Measurements from ENCODE around the gene BLOC1S1. TPM values are rescaled to one million over a fixed set of nuclear protein-coding genes. Genes with fewer than 3 reads are reported as not detected.

The BLOC1S1 gene
- total and polyA plus RNA-seq, 2 of the 4 experiments (the other 2 are of a cell fraction) = 128 to 285 TPM

DNA sequence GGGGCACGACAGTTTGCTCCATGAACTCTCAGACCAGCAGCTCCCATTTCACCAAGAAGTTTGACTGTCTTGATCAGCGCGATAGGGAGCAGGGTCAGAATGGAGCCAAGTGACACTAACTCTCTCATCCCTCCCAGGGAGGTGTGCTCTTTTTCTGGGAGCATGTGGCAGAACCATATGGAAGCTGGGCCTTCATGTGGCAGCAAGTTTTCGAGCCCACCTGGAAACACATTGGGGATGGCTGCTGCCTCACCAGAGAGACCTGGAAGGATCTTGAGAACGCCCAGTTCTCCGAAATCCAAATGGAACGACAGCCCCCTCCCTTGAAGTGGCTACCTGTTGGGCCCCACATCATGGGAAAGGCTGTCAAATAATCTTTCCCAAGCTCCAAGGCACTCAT lies 32.2 kb upstream of the BLOC1S1 start:
- Histone ChIP-seq H3K4me3 (ENCODE audit: insufficient read depth, low read depth, low read length) (no peak overlapping the region), H3K4me1 (ENCODE audit: control insufficient read depth, insufficient read depth, low read length) (peaks cover 2% of the 10 kb centered on the region), H4K20me1 (ENCODE audit: insufficient read depth, low read length) (no peaks in the 10 kb centered on the region), H4K5ac (ENCODE audit: low read depth, low read length) (no peak overlapping the region), H2BK15ac (ENCODE audit: low read depth, low read length) (no peak overlapping the region), H2BK20ac (ENCODE audit: low read depth, low read length) (no peak overlapping the region), H2BK5ac (ENCODE audit: low read depth, low read length, poor library complexity, severe bottlenecking) (no peak overlapping the region), H3K79me1 (ENCODE audit: low read depth in 1 of 2, low read length in 2 of 2) (no peaks in the 10 kb centered on the region), H4K91ac (ENCODE audit: insufficient read depth, low read depth, low read length) (no peak overlapping the region), H3K9ac (ENCODE audit: low read depth, low read length) (no peak overlapping the region), H2AK9ac (replicated peaks; ENCODE audit: low read depth, low read length, poor library complexity) (no peak overlapping the region), H3K27me3 (ENCODE audit: control insufficient read depth, insufficient read depth, low read length) (peaks cover 12% of the 10 kb centered on the region), H3K18ac (ENCODE audit: low read depth, low read length) (no peak overlapping the region), H3K4me2 (ENCODE audit: low read depth, low read length) (no peak overlapping the region), H3K9me3 (ENCODE audit: control insufficient read depth, insufficient read depth, low read length) (no peaks in the 10 kb centered on the region), H3K23ac (ENCODE audit: low read depth, low read length) (no peak overlapping the region), H3K36me3 (ENCODE audit: control insufficient read depth, insufficient read depth, low read length) (no peaks in the 10 kb centered on the region), H2AFZ (replicated peaks; ENCODE audit: low read length, poor library complexity) (no peak overlapping the region), H2BK120ac (ENCODE audit: low read depth, low read length) (no peak overlapping the region), H3K56ac (ENCODE audit: extremely low read depth, insufficient read depth, low read length) (no peak overlapping the region), H3K14ac (replicated peaks; ENCODE audit: low read depth, low read length) (no peak overlapping the region), H3K27ac (ENCODE audit: insufficient read depth, low read length) (no peak overlapping the region), H3K4ac (ENCODE audit: low read depth, low read length) (no peak overlapping the region), H4K8ac (ENCODE audit: low read depth in 2 of 2, low read length in 2 of 2) (no peak overlapping the region), H3K9me1 (ENCODE audit: insufficient read depth, low read length) (no peaks in the 10 kb centered on the region), H2AK5ac (ENCODE audit: low read depth, low read length) (no peak overlapping the region)
- POLR2A ChIA-PET (ENCODE audit: unreplicated experiment) = no interaction called here
- DNase-seq (no peak), ATAC-seq (ENCODE audit: low read depth) (no peak)
- dilution Hi-C loops (cut with HindIII; ENCODE audit: low sequenced_read_pairs, unreplicated experiment) = no loop called here
- in situ Hi-C loops (cut with MboI; ENCODE audit: low sequenced_read_pairs) = no loop called here
- BruUV-seq (replicated peaks) = no TSS peak
- intact Hi-C loops (cut with micrococcal nuclease) = no loop called here
- CTCF ChIA-PET = interaction anchor here (0.7 kb wide), 1 partner anchor 15 kb away, joined by 3 read pairs; no protein-coding TSS in a partner anchor
- TF ChIP-seq RCOR1 (IDR thresholded peaks at IDR 0.05; ENCODE audit: insufficient replicate concordance, low read length) (no peak), SMC3 (IDR thresholded peaks at IDR 0.05; ENCODE audit: low read depth, low read length) (no peak)
- WGBS, 2 experiments (ENCODE audit: extremely low coverage in 2 of 2, insufficient read length in 1 of 2) = 79% methylated on average over 4 of the region's 7 CpGs; no CpG with 5 or more reads in 1 of the 2 experiments

All from IMR-90 (cell line).